ENCODE measurements around the gene FZD2. TPM values are rescaled to one million over a fixed set of nuclear protein-coding genes. Genes with fewer than 3 reads are reported as not detected.

Gene FZD2
- total and polyA plus RNA-seq, 2 of the 13 experiments (the other 11 are each of a cell fraction or from before 2014, with no cell fraction given): 0.07 to 0.13 TPM

DNA sequence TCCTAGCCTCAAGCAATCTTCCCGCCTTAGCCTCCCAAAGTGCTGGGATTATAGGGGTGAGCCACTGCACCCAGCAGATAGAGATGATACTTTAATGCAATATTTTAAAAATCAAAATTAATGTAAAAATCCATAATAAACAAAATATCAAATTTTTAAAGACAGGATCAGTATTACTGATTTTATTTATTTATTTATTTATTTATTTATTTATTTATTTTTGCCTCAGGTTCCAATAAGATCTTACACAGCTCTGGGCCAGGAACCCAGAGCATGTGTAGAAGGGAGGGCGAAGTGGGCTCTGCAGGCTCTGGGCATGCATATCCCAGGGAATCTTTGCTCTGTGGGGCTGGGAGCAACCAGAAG is 41.6 kb downstream of the FZD2 start (continued):
- TF ChIP-seq ZNF318 (CRISPR knock-in tag; IDR thresholded peaks at IDR 0.05): no peak

DNA sequence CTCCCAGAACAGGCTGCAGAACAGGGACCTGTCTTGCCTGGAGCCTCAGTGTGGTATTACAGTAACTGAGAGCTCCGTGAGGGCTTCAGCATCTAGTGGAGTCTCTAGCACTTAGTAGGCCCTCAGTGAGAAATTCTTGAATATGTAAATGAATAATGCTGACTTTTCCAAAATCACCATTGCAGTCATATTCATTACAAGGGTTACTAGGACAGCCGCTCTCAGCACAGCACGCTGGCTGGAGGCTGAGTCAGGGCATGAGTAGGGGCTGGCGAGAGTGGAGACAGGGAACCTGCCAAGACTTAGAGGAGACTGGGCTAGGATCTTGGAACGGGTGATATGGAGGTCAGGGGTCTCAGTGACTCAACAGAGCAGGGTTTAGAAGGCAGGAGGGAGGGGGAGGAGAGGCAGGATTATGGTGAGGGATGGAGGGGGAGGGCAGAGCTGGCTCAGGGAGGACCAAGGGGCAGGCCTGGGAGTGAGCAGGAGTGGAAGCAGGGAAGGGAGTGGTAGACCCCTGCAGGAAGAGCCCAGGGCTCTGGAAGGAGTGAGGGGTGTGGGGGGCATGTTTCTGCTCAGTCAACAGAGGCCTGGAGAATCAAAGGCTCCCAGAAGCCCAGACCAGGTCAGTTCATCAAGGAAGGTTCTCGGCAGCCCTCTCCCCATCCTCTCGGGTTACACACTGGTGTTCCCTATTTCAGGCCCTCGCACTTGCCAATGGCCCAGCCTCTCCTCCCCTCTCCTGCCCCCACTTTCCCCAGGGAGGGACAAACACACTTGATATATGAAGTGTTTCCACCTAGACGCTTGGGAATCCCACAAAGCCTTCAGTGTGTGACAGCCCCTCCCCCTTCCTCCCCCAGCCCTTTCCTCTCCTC is 42.3 kb downstream of the FZD2 start:
- in situ Hi-C loops (cut with HindIII; ENCODE audit: extremely low pct_ligation_motif_present, low pct_unique_long_range_greater_than_20kb): no loop called here
- Histone ChIP-seq H4K20me1 (ENCODE audit: insufficient read depth, low read length) (no peaks in the 10 kb centered on the region), H3K27me3 (ENCODE audit: control insufficient read depth in 1 of 2, insufficient read depth in 2 of 2, low read length in 2 of 2) (peaks cover 4 to 29% of the 10 kb centered on the region in 2 experiments; a peak in 4 of 5 replicates), H3K9me3 (ENCODE audit: low read length) (no peaks in the 10 kb centered on the region), H3K4me2 (ENCODE audit: low read depth, low read length) (no peak overlapping the region), H3K36me3 (replicated peaks in 1 of 2; ENCODE audit: control insufficient read depth in 1 of 2, insufficient read depth in 2 of 2, low read length in 2 of 2) (no peaks in the 10 kb centered on the region), H3K9ac (ENCODE audit: insufficient read depth, low read depth, low read length) (no peak overlapping the region), H3K27ac (ENCODE audit: extremely low read length, insufficient read depth, low read length) (no peak overlapping the region), H3K4me1 (ENCODE audit: insufficient read depth, low read length) (no peaks in the 10 kb centered on the region), H2AFZ (ENCODE audit: low read length) (no peak overlapping the region), H3K79me2 (ENCODE audit: insufficient read depth, low read length) (no peaks in the 10 kb centered on the region), H3K4me3 (replicated peaks in 1 of 3; ENCODE audit: insufficient read depth in 1 of 3, low read depth in 2 of 3, low read length in 3 of 3) (no peak overlapping the region)
- ATAC-seq (peak; percentile 38; the same call in 2 of the 3 replicates), DNase-seq (ENCODE audit: low spot score) (no peak), FAIRE-seq (no peak)
- intact Hi-C loops (cut with micrococcal nuclease; ENCODE audit: unreplicated experiment): no loop called here
- POLR2A ChIA-PET: no interaction called here
- 5% methylated on average over 9 of the region's 9 CpGs for WGBS (ENCODE audit: low lambda C conversion rate)
- BruUV-seq (replicated peaks): no TSS peak
- CTCF ChIA-PET (ENCODE audit: low intra/inter-chr PET ratio, low total read pairs): no interaction called here
- TF ChIP-seq MED8 (CRISPR knock-in tag; IDR thresholded peaks at IDR 0.05; ENCODE audit: insufficient replicate concordance) (no peak), TBX3 (IDR thresholded peaks at IDR 0.05; ENCODE audit: borderline replicate concordance) (no peak), RARA (CRISPR knock-in tag; IDR thresholded peaks at IDR 0.05) (no peak), PPARG (CRISPR knock-in tag; conservative IDR thresholded peaks at IDR 0.05) (no peak), MAFK (conservative IDR thresholded peaks at IDR 0.05 in 1 of 2, IDR thresholded peaks at IDR 0.05 in 1 of 2; ENCODE audit: low read length in 2 of 2) (peak; percentile 55 to 56; a peak in 2 of 4 replicates), MAFF (IDR thresholded peaks at IDR 0.05; ENCODE audit: low read depth, low read length) (peak; percentile 37; the same call in 1 of the 2 replicates), ZSCAN12 (CRISPR knock-in tag; IDR thresholded peaks at IDR 0.05) (no peak), ZNF781 (CRISPR knock-in tag; IDR thresholded peaks at IDR 0.05; ENCODE audit: borderline replicate concordance, not compliant biosample characterization) (no peak)
- TF ChIP-seq, protein P1, sequence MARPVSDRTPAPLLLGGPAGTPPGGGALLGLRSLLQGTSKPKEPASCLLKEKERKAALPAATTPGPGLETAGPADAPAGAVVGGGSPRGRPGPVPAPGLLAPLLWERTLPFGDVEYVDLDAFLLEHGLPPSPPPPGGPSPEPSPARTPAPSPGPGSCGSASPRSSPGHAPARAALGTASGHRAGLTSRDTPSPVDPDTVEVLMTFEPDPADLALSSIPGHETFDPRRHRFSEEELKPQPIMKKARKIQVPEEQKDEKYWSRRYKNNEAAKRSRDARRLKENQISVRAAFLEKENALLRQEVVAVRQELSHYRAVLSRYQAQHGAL (CRISPR knock-in tag; IDR thresholded peaks at IDR 0.05; ENCODE audit: not compliant biosample characterization): no peak
